SIG-M5 (cell line): ENCODE measurements around the gene TTYH2.
"Not testable (repeated sequence)": the region's sequence is repeated elsewhere in the genome, so short reads cannot be mapped to it uniquely, and the experiment has no call there.

Source experiments
- DNase-seq: peaks from one replicate; lab custom pipeline; 2025; lab: John Stamatoyannopoulos, UW

The TTYH2 gene

GRCh38 chr17:74237321-74237720 is 23.9 kb downstream of the TTYH2 start:
- DNase-seq, result no peak

GRCh38 chr17:74239172-74239571 is 25.8 kb downstream of the TTYH2 start:
- DNase-seq, result peak; percentile 61

GRCh38 chr17:74240618-74241205 is 27.3 kb downstream of the TTYH2 start:
- no peak for DNase-seq

GRCh38 chr17:74241431-74241830 is 28.1 kb downstream of the TTYH2 start:
- DNase-seq, result no peak

- DNase-seq, result no peak
Observed at GRCh38 chr17:74241847-74242246, 28.5 kb downstream of the TTYH2 start.

GRCh38 chr17:74243013-74243755 is 29.8 kb downstream of the TTYH2 start:
- DNase-seq, result no peak

- no peak for DNase-seq
Observed at GRCh38 chr17:74244128-74244527, 30.8 kb downstream of the TTYH2 start.

- DNase-seq, result no peak
Observed at GRCh38 chr17:74244548-74244947, 31.2 kb downstream of the TTYH2 start.

- no peak for DNase-seq
Observed at GRCh38 chr17:74245145-74245831, 31.9 kb downstream of the TTYH2 start.

- no peak for DNase-seq
Observed at GRCh38 chr17:74245871-74246270, 32.5 kb downstream of the TTYH2 start.

- no peak for DNase-seq
Observed at GRCh38 chr17:74249590-74250270, 36.4 kb downstream of the TTYH2 start.

- no peak for DNase-seq
Observed at GRCh38 chr17:74250324-74250995, 37.1 kb downstream of the TTYH2 start.

- no peak for DNase-seq
Observed at GRCh38 chr17:74251051-74251450, 37.7 kb downstream of the TTYH2 start.

- DNase-seq, result no peak
Observed at GRCh38 chr17:74251569-74251968, 38.2 kb downstream of the TTYH2 start.

- DNase-seq, result no peak
Observed at GRCh38 chr17:74252211-74252610, 38.8 kb downstream of the TTYH2 start.

- DNase-seq, result no peak
Observed at GRCh38 chr17:74253036-74253435, 39.7 kb downstream of the TTYH2 start.

GRCh38 chr17:74257311-74257710 is 43.9 kb downstream of the TTYH2 start:
- no peak for DNase-seq

- no peak for DNase-seq
Observed at GRCh38 chr17:74259667-74260524, 46.5 kb downstream of the TTYH2 start.

GRCh38 chr17:74260525-74260850 is 47.1 kb downstream of the TTYH2 start:
- DNase-seq, result no peak

GRCh38 chr17:74262601-74263000 is 49.2 kb downstream of the TTYH2 start:
- no peak for DNase-seq

GRCh38 chr17:74267054-74267453 is 53.7 kb downstream of the TTYH2 start:
- not testable (repeated sequence) for DNase-seq
